ENCODE results near the gene SLC27A5.

Gene SLC27A5

GRCh38 chr19:58558623-58559274 lies 47.0 kb upstream of the SLC27A5 start:
- Histone ChIP-seq H3K27ac (peak overlapping the region; percentile 100), H3K9me3 (ENCODE audit: severe bottlenecking) (no peaks in the 10 kb centered on the region), H3K4me3 (ENCODE audit: low read depth, low read length) (peak overlapping the region; percentile 72), H3K36me3 (peaks cover 23% of the 10 kb centered on the region), H3K27me3 (ENCODE audit: insufficient read depth, low read depth, severe bottlenecking) (no peaks in the 10 kb centered on the region)
- peak; percentile 99 for DNase-seq
- TF ChIP-seq, protein P1, sequence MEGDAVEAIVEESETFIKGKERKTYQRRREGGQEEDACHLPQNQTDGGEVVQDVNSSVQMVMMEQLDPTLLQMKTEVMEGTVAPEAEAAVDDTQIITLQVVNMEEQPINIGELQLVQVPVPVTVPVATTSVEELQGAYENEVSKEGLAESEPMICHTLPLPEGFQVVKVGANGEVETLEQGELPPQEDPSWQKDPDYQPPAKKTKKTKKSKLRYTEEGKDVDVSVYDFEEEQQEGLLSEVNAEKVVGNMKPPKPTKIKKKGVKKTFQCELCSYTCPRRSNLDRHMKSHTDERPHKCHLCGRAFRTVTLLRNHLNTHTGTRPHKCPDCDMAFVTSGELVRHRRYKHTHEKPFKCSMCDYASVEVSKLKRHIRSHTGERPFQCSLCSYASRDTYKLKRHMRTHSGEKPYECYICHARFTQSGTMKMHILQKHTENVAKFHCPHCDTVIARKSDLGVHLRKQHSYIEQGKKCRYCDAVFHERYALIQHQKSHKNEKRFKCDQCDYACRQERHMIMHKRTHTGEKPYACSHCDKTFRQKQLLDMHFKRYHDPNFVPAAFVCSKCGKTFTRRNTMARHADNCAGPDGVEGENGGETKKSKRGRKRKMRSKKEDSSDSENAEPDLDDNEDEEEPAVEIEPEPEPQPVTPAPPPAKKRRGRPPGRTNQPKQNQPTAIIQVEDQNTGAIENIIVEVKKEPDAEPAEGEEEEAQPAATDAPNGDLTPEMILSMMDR (IDR thresholded peaks at IDR 0.05; ENCODE audit: low read depth, low read length): no peak

GRCh38 chr19:58558066-58558622 lies 46.4 kb upstream of the SLC27A5 start, which contains the start of gene UBE2M:
Gene UBE2M (minus strand): TSS chr19:58558611. CDS start chr19:58558381, 230 bp downstream.
- Histone ChIP-seq H3K27me3 (ENCODE audit: insufficient read depth, low read depth, severe bottlenecking) (no peaks in the 10 kb centered on the region), H3K27ac (peak within 1 kb of the TSS; percentile 100), H3K36me3 (peaks cover 23% of the 10 kb centered on the region), H3K9me3 (ENCODE audit: severe bottlenecking) (no peaks in the 10 kb centered on the region), H3K4me3 (ENCODE audit: low read depth, low read length) (peak within 1 kb of the TSS; percentile 95)
- TF ChIP-seq, protein P1 (IDR thresholded peaks at IDR 0.05; ENCODE audit: low read depth, low read length): no peak
- peak; percentile 63 for DNase-seq

GRCh38 chr19:58557221-58558065 lies 45.7 kb upstream of the SLC27A5 start:
- peak overlapping the region; percentile 95 for H3K4me3 ChIP-seq (ENCODE audit: low read depth, low read length)
- TF ChIP-seq, protein P1 (IDR thresholded peaks at IDR 0.05; ENCODE audit: low read depth, low read length): no peak
- peak overlapping the region; percentile 86 for H3K27ac ChIP-seq
- H3K27me3 ChIP-seq (ENCODE audit: insufficient read depth, low read depth, severe bottlenecking): no peaks in the 10 kb centered on the region
- DNase-seq: no peak
- peaks cover 28% of the 10 kb centered on the region for H3K36me3 ChIP-seq
- no peaks in the 10 kb centered on the region for H3K9me3 ChIP-seq (ENCODE audit: severe bottlenecking)

GRCh38 chr19:58556622-58557220 lies 44.9 kb upstream of the SLC27A5 start:
- peak overlapping the region; percentile 95; the same call in 1 of the 2 replicates for H3K4me3 ChIP-seq (ENCODE audit: low read depth, low read length)
- H3K27ac ChIP-seq: no peak overlapping the region

DNA sequence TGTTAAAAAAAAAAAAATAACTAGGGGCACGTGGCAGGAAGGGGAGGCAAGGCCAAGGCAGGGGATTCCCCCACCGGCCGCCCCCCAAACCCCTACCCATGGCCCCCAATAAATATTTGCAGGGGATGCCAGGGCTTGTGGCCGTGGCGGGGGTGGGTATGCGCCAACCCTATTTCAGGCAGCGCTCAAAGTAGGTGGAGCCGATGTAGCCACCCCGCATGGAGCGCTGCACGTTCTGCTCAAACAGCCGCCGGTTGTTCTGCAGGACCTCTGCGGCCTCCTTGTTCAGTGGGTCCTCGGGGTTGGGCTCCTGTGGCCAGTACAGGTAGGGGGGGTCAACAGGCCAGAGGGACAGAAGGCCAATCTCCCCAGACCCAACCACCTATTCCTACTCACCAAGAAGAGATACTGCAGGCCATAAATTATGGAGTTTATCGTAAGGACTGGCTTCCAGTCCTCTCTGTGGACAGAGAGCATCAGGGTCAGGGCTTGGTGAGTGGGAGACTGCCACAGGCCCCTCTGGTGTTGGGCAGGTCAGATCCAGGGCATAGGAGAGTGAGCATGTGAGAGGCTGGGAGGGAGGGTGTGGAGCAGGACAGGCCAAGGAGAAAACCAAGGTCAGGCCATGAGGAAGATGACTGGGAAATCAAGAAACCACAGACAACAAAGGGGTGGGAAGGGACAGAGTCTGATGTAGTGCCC lies 44.3 kb upstream of the SLC27A5 start:
- Histone ChIP-seq H3K36me3 (peaks cover 41% of the 10 kb centered on the region), H3K27ac (no peak overlapping the region), H3K9me3 (ENCODE audit: severe bottlenecking) (no peaks in the 10 kb centered on the region), H3K4me3 (ENCODE audit: low read depth, low read length) (no peak overlapping the region), H3K27me3 (ENCODE audit: insufficient read depth, low read depth, severe bottlenecking) (no peaks in the 10 kb centered on the region)
- TF ChIP-seq, protein P1 (IDR thresholded peaks at IDR 0.05; ENCODE audit: low read depth, low read length): no peak
- no peak for DNase-seq

More at GRCh38 chr19:58556622-58557220, 44.9 kb upstream of the SLC27A5 start:
- DNase-seq: no peak
- no peaks in the 10 kb centered on the region for H3K27me3 ChIP-seq (ENCODE audit: insufficient read depth, low read depth, severe bottlenecking)
- H3K9me3 ChIP-seq (ENCODE audit: severe bottlenecking): no peaks in the 10 kb centered on the region
- peaks cover 35% of the 10 kb centered on the region for H3K36me3 ChIP-seq
- TF ChIP-seq, protein P1 (IDR thresholded peaks at IDR 0.05; ENCODE audit: low read depth, low read length): no peak
